HG03095 (cell line): ENCODE data around the gene CYB561.

ENCODE experiments used
- ATAC-seq: cut with Tn5 transposase; IDR thresholded peaks from one replicate; pipeline ENCODE4 v1.9.1; 2021; ENCODE audit warnings: moderate library complexity; ENCODE audit not compliant: unreplicated experiment

The CYB561 gene

DNA sequence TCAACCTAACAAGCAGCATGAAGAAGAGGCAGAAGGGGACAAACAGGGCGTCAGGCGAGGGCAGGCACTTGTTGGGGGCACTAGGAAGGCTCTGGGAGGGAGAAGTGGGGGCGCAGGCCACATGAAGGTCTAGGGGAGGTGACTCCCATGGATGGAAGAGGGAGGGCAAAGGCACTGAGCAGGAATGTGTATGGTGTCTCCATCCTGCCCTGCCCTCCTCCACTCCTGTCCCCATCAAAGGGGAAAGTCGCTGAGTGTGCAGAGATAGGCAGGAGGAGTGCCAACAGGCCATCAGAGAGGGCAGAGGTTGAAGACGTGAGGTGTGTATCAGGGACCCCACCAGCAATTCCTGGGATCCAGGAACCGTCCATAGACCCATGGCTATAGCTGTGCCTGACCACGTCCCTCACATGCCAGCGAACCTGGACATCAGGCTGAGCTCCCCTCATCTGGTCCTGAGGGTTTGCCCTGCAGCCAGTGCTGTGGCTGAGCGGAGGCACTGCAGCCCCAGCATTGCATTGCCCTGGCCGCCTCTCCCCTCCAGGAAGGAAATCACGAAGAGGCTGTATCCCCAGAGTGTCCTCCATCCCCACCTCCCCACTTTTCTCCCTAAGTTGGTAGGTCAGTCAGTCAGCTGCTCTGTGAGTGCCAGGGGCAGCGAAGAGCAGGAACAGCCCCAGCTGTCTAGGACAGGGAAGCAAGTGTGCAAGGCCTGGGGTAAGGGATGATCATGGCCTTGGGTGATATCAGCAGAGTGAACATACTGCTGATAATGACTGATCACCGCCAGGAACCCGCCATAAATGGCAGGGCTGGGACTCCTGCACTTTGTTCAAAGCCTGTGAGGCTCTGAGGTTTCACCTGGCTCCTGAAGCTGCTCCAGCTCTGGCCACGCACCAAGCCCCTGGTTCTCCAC is 6.2 kb upstream of the CYB561 start:
- no peak for ATAC-seq

DNA sequence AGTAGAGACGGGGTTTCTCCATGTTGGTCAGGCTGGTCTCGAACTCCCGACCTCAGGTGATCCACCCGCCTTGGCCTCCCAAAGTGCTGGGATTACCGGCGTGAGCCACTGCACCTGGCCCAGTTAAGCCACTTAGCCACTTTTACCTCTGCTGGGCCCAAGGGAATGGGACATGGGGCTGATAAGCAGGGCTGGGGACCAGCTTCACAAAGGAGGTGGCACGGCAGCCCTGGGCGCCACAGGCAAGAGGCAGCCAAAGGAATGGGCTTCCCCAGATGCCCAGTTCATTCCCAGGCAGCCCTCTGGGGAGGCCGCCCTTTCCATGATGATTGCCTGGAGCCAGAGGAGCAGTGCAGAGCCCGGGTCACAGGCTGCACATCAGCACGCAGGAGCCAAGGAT is 5.0 kb upstream of the CYB561 start:
- no peak for ATAC-seq

- ATAC-seq = no peak
Measured at GRCh38 chr17:63450551-63450950, 4.4 kb upstream of the CYB561 start.

DNA sequence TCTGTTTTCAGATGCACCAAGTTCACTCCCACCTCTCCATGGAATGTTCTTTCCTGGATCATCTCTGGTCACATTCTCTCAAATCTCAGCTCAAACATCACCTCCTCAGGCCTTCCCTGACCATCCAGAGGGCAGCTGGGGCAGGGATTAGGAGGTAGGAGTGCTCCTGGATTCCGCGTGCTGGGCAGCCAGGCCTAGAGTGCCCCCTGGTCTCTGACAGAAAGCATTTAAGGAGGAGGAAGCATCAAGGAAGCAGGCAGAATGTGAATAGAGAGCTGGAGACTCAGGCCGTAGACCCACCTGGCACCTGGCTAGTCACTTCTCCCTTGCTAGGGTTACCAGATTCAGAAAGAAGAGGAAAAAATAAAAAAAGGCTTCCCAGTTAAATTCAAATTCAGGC is 2.5 kb upstream of the CYB561 start:
- no peak for ATAC-seq

GRCh38 chr17:63447471-63448009 is 1.4 kb upstream of the CYB561 start:
- no peak for ATAC-seq

DNA sequence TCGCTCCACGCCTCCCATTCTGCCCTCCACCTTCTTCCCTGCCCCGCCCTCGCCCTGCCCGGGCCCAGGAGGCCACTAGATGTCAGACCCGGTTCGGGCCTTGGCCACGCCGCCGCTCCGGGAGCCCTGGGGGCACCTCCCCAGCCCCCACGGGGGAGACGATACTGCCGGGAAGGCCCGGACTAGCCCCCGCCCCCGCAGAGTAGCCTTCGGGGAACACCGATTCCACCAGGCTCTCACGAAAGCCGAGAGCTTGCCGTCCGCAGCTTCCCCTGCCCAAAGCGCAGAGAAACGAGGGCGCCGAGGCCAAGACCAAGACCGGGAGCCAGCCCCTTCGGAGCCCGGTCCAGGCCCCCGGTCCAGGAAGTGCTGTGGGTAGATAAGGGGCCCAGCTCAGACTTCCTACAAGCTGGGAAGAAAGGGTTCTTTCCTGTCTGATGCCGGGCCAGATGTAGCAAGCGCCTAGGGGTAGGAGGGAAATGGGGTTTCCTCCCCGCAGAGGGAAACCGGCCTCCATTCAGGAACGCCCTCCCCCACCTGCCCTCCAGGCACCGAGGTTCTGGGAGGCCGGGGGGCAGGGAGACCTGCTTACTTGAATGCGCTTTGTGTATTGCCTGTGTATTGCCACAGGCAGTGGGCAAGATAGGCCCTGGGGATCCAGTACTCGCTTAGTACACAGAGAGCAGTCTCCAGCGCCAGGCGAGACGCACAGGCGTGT is 806 bp upstream of the CYB561 start:
- peak; percentile 21 for ATAC-seq

DNA sequence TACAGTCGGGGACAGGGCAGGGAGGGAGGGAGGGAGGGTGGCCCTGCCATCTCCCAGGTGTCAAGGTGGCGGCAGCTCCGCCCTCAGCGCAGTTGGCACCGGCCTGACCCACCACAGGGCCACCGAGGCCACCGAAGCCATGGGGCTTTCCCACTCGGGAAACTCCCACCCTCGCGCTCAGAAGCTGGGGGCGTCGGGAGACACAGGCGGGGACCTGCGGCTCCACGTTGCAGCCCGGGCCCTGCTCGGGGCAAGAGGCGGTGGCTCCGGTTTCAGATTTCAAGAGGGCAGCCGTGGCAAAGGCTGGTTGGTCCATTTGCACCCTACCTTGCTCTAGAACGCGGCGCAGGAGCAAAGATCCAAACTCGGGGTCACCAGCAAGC is 544 bp downstream of the CYB561 start:
- ATAC-seq = peak; percentile 16

DNA sequence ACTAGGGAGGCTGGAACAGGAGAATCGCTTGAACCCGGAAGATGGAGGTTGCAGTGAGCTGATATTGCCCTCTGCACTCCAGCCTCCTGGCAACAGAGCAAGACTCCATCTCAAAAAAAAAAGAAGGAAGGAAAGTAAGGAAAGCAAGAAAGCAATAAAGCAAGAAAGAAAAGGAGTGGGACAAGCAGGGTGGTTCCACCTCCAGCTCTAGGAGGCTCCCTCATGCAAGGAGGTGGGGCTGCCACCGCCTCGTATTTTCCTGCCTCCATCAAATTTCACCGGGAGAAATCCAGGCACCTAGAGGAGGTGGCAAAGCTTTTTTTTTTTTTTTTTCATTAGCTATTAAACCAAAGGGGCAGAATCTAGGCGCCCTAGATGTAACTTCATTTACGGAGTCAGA is 1.0 kb downstream of the CYB561 start:
- no peak for ATAC-seq

- no peak for ATAC-seq
Measured at GRCh38 chr17:63444457-63444856, 1.6 kb downstream of the CYB561 start.

GRCh38 chr17:63443053-63443452 is 3.1 kb downstream of the CYB561 start:
- no peak for ATAC-seq

DNA sequence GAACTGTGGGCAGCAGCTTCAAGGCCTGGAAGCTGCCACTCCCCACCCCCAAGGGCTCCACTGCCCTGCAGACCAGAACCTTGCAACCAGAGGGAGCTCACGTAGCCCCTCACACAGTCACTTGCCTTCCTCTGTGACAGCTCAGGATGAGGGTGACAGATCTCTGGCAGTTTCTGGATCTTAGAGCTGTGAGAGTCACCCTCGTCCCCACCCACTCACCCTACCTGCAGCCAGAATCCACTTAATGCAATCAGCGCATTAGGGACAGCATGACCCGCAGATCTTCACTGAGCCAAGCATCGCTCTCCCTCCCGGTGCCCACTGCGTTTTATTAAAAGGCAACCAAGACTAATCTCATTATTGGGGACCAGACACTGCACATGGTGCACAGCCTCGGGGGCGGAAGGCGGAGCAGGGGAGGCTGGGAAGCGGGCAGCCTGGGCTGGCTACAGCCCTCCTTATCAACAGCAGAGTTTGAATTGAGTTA is 3.5 kb downstream of the CYB561 start:
- no peak for ATAC-seq

GRCh38 chr17:63442074-63442473 is 4.0 kb downstream of the CYB561 start:
- no peak for ATAC-seq

- no peak for ATAC-seq
Measured at GRCh38 chr17:63441654-63442053, 4.5 kb downstream of the CYB561 start.

GRCh38 chr17:63440770-63441335 is 5.3 kb downstream of the CYB561 start:
- ATAC-seq = no peak

DNA sequence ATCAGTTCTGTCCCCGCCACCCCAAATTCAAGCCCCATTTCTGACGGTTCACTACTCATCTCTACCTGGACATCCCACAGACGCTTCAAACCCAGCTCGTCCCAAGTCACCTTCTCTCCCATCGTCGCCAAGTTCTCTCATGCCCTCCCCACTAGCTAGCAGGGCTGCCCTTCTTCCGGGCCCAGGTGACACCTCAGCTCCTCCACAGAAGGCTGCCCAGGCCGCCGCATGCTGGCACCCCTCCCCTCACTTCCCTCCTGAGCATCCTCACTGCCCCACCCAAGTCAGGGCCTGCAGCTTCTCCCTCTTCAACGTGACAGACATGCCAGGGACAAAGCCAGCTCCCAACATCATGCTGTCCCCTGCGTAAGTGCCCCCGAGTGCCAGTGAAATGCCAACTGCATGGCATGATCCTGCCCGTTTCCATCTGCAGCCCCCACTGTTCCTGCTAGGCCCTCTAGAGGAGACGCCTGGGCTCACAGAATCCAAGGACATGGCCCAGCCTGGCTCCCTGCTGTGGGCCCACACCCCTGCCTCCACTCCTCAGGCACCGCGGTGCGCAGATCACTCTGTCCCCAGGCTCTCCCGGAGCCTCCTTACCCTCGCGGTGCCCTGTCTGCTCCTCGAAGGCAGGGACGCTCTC is 5.9 kb downstream of the CYB561 start:
- ATAC-seq = no peak

GRCh38 chr17:63439687-63440086 is 6.4 kb downstream of the CYB561 start:
- no peak for ATAC-seq

- no peak for ATAC-seq
Measured at GRCh38 chr17:63438092-63439051, 7.7 kb downstream of the CYB561 start.

DNA sequence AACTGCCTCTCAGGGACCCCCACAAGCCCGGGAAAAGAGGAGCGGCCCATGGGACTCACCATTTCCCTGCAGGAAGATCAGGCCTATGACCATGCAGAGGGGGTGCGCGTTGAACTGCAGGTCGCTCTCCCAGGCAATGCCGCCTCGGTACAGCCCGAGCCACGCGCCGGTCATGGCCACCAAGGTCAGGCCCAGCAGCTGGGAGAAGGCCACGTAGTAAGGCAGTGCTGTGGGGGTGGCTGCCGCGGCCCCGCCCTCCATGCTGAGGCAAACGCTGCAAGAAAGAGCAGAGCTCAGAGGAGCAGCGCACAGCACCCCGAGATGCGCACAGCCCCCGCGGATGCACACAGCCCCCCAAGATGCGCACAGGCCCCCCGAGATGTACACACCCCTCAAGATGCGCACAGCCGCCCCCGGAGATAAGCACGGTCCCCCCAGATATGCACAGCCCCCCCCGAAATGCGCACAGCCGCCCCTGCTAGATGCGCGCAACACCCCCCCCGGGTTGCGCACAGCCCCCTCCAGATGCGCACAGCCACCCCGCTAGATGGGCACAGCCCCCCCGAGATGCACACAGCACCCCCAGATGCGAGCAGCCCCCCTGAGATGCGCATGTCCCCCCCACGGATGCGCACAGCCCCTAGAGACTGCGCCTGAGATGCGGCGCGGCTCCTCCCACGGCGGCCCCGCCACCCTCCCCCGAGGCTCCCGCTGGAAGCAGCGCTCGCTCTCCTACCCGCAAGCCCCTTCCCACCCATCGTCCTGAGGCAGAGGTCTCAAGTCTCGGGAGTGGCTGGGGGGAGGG is 8.6 kb downstream of the CYB561 start:
- ATAC-seq = no peak

- no peak for ATAC-seq
Measured at GRCh38 chr17:63436523-63437110, 9.5 kb downstream of the CYB561 start.
